ENCODE measurements around the gene ARHGAP18.

DNA sequence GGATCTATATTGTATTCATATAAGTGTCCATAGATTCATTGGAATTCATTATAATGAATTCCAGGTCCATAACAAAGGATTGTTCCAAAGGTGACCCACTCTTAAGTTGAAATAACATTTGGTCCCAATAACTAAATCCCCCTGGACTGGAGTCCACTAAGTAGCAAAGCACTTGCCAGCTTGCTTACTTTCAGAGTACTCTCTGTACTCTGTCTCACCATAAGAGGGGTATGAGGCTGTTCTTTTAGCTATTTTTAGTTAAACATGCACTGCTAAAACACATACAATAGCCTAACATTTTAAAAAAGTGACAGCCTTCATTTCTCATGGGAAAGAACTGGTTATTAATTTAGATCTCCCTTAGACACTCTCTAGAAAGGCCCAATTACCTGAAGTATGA is 16.7 kb upstream of the ARHGAP18 start:
- TF ChIP-seq CTCF (conservative IDR thresholded peaks at IDR 0.05; ENCODE audit: low read length), result no peak
- TF ChIP-seq EZH2phosphoT487 (IDR thresholded peaks at IDR 0.05; ENCODE audit: borderline replicate concordance), result no peak
